C4-2B (cell line): ENCODE results near the gene KATNAL1.

ENCODE experiments used
- H3K27ac ChIP-seq: fragments of 450-650 bp; 2 replicates; pipeline ENCODE4 v1.5.1; 2017
- ZFX ChIP-seq: fragments of 450-650 bp; IDR thresholded peaks from 2 replicates; pipeline ENCODE4 v1.6.1; 2017
- TF ChIP-seq, protein P1 (sequence below): fragments of 450-650 bp; conservative IDR thresholded peaks from 2 replicates; pipeline ENCODE4 v1.5.1; 2017; ENCODE audit warnings: mild to moderate bottlenecking

KATNAL1 gene

DNA sequence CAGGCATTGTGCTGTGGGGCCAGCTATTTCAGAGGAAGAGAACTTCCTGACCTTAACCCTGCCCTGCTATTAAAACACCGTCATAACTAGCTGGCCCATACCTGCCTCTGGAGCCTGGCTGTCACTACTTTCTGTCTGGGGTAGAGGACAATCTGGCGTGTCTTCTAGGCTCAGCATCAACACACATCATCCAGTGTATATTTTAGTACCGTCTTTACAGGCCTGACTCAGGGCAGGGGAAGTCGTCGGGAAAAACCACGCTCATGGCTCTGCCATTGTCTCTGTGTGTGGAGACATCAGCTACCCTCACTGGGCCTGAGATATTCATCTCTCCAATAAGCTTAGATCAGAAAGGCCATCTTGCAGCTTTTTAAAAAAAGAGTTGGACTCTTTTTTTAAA is 151.1 kb downstream of the KATNAL1 start:
- TF ChIP-seq, protein P1, sequence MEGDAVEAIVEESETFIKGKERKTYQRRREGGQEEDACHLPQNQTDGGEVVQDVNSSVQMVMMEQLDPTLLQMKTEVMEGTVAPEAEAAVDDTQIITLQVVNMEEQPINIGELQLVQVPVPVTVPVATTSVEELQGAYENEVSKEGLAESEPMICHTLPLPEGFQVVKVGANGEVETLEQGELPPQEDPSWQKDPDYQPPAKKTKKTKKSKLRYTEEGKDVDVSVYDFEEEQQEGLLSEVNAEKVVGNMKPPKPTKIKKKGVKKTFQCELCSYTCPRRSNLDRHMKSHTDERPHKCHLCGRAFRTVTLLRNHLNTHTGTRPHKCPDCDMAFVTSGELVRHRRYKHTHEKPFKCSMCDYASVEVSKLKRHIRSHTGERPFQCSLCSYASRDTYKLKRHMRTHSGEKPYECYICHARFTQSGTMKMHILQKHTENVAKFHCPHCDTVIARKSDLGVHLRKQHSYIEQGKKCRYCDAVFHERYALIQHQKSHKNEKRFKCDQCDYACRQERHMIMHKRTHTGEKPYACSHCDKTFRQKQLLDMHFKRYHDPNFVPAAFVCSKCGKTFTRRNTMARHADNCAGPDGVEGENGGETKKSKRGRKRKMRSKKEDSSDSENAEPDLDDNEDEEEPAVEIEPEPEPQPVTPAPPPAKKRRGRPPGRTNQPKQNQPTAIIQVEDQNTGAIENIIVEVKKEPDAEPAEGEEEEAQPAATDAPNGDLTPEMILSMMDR, result no peak
- TF ChIP-seq ZFX, result no peak
- no peak overlapping the region for H3K27ac ChIP-seq

DNA sequence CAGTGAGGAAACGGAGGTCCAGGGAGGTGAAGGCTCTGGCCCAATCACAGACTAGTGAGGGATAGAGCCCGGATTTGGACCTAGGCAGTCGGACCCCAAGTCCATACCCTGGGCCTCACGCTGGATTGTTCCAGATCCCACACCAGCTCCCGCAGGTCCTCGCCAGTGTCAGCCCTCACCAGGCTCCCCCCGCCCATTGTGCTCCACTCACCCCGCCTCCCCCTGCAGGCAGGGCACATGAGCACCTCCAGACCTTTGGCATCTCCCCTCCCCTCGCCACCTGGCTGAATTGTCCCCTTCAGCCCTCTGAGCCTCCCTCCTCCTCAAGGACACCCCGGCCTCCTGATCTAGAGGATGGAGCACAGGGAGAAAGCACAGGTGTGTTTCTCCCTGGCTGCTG is 152.4 kb downstream of the KATNAL1 start:
- no peak for TF ChIP-seq ZFX
- TF ChIP-seq, protein P1, result no peak
- H3K27ac ChIP-seq, result no peak overlapping the region

DNA sequence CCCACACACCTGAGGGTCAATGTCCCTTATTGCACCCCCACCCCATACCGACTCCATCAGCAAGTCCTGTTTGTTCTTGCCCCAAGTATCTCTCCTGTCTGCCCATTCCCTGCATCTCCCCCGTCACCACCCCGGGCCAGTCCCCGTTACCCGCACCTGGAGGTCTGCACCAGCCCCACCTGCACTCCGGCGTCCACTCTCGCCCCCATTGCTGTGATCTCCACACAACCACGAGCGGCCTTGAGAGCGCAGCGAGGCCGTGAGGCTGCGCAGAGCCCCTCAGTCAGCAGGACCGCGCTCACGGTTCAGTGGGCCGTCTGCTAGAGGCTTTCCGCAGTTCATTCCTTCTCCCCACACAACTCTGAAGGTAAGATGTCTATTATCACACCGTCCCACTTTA is 152.8 kb downstream of the KATNAL1 start:
- TF ChIP-seq, protein P1, result no peak
- no peak overlapping the region for H3K27ac ChIP-seq

DNA sequence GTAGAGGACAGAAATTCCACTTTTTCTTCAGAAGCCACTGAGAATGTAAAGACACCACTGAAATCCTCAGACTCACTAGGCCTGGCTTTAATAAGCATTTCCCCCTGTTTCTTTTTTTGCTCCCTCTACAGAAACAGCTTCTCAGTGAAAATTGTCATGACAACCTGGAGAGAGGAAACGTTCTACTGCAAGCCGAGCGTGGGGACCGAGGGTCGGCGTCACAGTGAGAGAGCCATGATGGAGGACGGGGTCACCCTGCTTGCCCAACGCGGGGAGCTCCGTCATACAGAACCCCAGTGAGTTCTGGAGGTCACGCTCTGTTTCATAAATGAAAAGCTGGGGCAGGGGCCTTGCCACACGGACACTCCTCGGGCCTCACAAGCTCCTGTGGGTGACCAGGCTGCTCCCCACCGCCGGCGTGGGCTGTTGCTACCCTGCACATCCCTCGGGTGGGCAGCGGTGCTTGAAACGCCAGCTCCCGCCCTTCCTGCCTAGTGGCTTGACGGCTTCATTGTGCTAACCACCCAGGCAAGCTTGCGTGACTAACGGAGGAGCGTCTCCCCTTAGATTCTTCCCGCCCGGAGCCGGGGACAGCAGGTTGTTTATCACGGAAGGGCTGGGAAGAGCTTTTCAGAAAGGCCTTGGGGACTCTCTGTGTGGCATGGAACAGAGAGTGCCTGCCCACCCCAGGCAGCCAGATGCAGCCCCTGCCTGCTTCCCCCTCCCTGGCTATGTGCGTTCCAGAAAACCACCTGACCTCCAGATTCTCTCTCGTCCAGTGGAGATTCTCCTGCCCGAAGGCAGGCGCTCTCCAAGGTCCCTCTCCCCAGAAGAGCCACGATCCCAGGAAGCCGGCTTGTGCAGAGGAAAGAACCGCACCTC is 153.6 kb downstream of the KATNAL1 start:
- no peak overlapping the region for H3K27ac ChIP-seq
- no peak for TF ChIP-seq ZFX
- TF ChIP-seq, protein P1, result no peak
